K562 (cell line): ENCODE results near the gene APEX2. TPM values are rescaled to one million over a fixed set of nuclear protein-coding genes. Genes with fewer than 3 reads are reported as not detected.

Experiments
- BRF2 ChIP-seq: IDR thresholded peaks from 3 replicates; pipeline ENCODE4 v1.6.1; 2011; ENCODE audit warnings: borderline replicate concordance, mild to moderate bottlenecking; ENCODE audit not compliant: insufficient read length, insufficient read depth
- SNRNP70 ChIP-seq: fragments of 200-400 bp; formaldehyde crosslinking; optimal IDR thresholded peaks from 2 replicates; pipeline ENCODE3; 2017; ENCODE audit warnings: low read depth, low read length
- SP2 ChIP-seq: IDR thresholded peaks from 2 replicates; pipeline ENCODE4 v1.6.1; 2011; ENCODE audit warnings: mild to moderate bottlenecking, low read depth, low read length, moderate library complexity; ENCODE audit not compliant: poor library complexity, severe bottlenecking; ENCODE audit errors: extremely low read depth
- ZKSCAN3 ChIP-seq: fragments of 250-450 bp; sonication (Bioruptor Pico); IDR thresholded peaks from 2 replicates; pipeline ENCODE4 v1.4.0; 2020
- ZNF133 ChIP-seq: fragments of 250-450 bp; sonication (Bioruptor Pico); IDR thresholded peaks from 2 replicates; pipeline ENCODE4 v1.4.0; 2020; ENCODE audit warnings: mild to moderate bottlenecking
- ZNF324 ChIP-seq: fragments of 250-450 bp; sonication (Bioruptor Pico); IDR thresholded peaks from 2 replicates; pipeline ENCODE4 v1.4.0; 2020; ENCODE audit warnings: mild to moderate bottlenecking
- ZNF707 ChIP-seq: fragments of 250-450 bp; sonication (Bioruptor Pico); conservative IDR thresholded peaks from 2 replicates; pipeline ENCODE4 v1.8.0; 2022; ENCODE audit warnings: inconsistent platforms, mild to moderate bottlenecking, moderate library complexity
- polyA plus RNA-seq, 8 experiments: library from polyadenylated mRNA; depleted of rRNA in 4 of 8; stranded (reverse) in 5 of 8; unstranded in 3 of 8; fragments of >200 nt; fragmentation: Nextera tagmentation in 2 of 8; fragmentation: Illumina TruSeq in 1 of 8; extraction: Ambion mirVana in 2 of 8; extraction: Trizol in 1 of 8; gene quantifications; 2 replicates each; pipeline versions ENCODE4 v1.2.1 to v1.2.3, GENCODE V29; 2011 to 2014; ENCODE audit warnings: inconsistent platforms in 1 of 8, missing spikeins in 1 of 8
- total RNA-seq, 7 experiments: library from RNA; depleted of rRNA in 6 of 7; stranded (reverse); fragments of >200 nt in 6 of 7; fragmentation: Illumina TruSeq in 2 of 7; extraction: Trizol in 2 of 7; gene quantifications; 2 replicates each; pipeline versions ENCODE4 v1.2.1 to v1.2.3, GENCODE V29; 2011 to 2021; ENCODE audit warnings: low replicate concordance in 1 of 7
- TF ChIP-seq, protein P1 (sequence below): sonication (generic); formaldehyde crosslinking; IDR thresholded peaks from 2 replicates; pipeline ENCODE4 v1.8.1; 2023; ENCODE audit warnings: missing genetic modification reagents, mild to moderate bottlenecking, borderline replicate concordance
- TF ChIP-seq, protein P2 (sequence below), 3 experiments: fragments of 200-800 bp in 1 of 3; sonication (Bioruptor generic) in 1 of 3; sonication (generic) in 1 of 3; formaldehyde crosslinking in 1 of 3; IDR thresholded peaks; 2 replicates each; pipeline versions ENCODE4 v1.6.1 to v1.8.0; 2016 to 2022; ENCODE audit warnings: mild to moderate bottlenecking in 2 of 3, missing compliant biosample characterization in 2 of 3, missing genetic modification characterization in 2 of 3, missing genetic modification reagents in 1 of 3
- TF ChIP-seq, protein P3 (sequence below): fragments of 250-450 bp; sonication (Bioruptor Pico); IDR thresholded peaks from 2 replicates; pipeline ENCODE4 v1.4.0; 2020; ENCODE audit warnings: mild to moderate bottlenecking, moderate library complexity, borderline replicate concordance
- TF ChIP-seq, protein P4 (sequence below): sonication (generic); formaldehyde crosslinking; IDR thresholded peaks from 2 replicates; pipeline ENCODE4 v1.8.0; 2023; ENCODE audit warnings: mild to moderate bottlenecking, missing genetic modification reagents

Gene APEX2
- total and polyA plus RNA-seq, 9 of the 15 experiments (the other 6 are each of a cell fraction or from before 2014, with no cell fraction given) = 9.4 to 34.2 (median 25.9) TPM

DNA sequence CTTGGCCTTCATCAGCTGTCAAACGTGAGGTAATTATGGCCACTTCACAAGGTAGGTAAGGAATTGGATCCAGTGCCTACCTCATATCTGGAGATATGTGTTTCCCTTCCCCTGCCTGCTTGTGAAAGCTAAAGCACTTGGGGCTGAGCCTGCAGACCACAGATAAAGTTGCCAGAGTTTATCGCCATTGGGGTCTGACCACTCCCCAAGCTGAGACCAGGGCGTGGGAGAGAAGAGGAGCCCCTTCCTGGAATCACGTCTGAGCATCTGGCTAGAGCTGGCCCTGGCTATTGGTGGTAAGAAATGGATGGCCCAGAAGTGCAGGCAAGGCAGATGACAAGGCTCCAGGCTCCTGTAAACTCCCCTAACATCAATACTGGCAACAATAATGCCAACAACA is 27.9 kb downstream of the APEX2 start (continued):
- TF ChIP-seq, protein P1, sequence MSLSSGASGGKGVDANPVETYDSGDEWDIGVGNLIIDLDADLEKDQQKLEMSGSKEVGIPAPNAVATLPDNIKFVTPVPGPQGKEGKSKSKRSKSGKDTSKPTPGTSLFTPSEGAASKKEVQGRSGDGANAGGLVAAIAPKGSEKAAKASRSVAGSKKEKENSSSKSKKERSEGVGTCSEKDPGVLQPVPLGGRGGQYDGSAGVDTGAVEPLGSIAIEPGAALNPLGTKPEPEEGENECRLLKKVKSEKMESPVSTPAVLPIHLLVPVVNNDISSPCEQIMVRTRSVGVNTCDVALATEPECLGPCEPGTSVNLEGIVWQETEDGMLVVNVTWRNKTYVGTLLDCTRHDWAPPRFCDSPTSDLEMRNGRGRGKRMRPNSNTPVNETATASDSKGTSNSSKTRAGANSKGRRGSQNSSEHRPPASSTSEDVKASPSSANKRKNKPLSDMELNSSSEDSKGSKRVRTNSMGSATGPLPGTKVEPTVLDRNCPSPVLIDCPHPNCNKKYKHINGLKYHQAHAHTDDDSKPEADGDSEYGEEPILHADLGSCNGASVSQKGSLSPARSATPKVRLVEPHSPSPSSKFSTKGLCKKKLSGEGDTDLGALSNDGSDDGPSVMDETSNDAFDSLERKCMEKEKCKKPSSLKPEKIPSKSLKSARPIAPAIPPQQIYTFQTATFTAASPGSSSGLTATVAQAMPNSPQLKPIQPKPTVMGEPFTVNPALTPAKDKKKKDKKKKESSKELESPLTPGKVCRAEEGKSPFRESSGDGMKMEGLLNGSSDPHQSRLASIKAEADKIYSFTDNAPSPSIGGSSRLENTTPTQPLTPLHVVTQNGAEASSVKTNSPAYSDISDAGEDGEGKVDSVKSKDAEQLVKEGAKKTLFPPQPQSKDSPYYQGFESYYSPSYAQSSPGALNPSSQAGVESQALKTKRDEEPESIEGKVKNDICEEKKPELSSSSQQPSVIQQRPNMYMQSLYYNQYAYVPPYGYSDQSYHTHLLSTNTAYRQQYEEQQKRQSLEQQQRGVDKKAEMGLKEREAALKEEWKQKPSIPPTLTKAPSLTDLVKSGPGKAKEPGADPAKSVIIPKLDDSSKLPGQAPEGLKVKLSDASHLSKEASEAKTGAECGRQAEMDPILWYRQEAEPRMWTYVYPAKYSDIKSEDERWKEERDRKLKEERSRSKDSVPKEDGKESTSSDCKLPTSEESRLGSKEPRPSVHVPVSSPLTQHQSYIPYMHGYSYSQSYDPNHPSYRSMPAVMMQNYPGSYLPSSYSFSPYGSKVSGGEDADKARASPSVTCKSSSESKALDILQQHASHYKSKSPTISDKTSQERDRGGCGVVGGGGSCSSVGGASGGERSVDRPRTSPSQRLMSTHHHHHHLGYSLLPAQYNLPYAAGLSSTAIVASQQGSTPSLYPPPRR (CRISPR knock-in tag) = no peak
- TF ChIP-seq ZNF133 = no peak
- TF ChIP-seq ZNF707 (CRISPR knock-in tag) = no peak
- TF ChIP-seq, protein P2, sequence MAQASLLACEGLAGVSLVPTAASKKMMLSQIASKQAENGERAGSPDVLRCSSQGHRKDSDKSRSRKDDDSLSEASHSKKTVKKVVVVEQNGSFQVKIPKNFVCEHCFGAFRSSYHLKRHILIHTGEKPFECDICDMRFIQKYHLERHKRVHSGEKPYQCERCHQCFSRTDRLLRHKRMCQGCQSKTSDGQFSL (CRISPR knock-in tag; IDR thresholded peaks at IDR 0.05) = no peak
- TF ChIP-seq, protein P2 (tag; IDR thresholded peaks at IDR 0.05) = no peak
- no peak for TF ChIP-seq BRF2
- no peak for TF ChIP-seq ZKSCAN3 (CRISPR knock-in tag)
- TF ChIP-seq SP2 = no peak
- TF ChIP-seq ZNF324 (CRISPR knock-in tag) = no peak
- TF ChIP-seq SNRNP70 = no peak
- TF ChIP-seq, protein P3, sequence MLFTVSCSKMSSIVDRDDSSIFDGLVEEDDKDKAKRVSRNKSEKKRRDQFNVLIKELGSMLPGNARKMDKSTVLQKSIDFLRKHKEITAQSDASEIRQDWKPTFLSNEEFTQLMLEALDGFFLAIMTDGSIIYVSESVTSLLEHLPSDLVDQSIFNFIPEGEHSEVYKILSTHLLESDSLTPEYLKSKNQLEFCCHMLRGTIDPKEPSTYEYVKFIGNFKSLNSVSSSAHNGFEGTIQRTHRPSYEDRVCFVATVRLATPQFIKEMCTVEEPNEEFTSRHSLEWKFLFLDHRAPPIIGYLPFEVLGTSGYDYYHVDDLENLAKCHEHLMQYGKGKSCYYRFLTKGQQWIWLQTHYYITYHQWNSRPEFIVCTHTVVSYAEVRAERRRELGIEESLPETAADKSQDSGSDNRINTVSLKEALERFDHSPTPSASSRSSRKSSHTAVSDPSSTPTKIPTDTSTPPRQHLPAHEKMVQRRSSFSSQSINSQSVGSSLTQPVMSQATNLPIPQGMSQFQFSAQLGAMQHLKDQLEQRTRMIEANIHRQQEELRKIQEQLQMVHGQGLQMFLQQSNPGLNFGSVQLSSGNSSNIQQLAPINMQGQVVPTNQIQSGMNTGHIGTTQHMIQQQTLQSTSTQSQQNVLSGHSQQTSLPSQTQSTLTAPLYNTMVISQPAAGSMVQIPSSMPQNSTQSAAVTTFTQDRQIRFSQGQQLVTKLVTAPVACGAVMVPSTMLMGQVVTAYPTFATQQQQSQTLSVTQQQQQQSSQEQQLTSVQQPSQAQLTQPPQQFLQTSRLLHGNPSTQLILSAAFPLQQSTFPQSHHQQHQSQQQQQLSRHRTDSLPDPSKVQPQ (CRISPR knock-in tag) = no peak
- TF ChIP-seq, protein P4, sequence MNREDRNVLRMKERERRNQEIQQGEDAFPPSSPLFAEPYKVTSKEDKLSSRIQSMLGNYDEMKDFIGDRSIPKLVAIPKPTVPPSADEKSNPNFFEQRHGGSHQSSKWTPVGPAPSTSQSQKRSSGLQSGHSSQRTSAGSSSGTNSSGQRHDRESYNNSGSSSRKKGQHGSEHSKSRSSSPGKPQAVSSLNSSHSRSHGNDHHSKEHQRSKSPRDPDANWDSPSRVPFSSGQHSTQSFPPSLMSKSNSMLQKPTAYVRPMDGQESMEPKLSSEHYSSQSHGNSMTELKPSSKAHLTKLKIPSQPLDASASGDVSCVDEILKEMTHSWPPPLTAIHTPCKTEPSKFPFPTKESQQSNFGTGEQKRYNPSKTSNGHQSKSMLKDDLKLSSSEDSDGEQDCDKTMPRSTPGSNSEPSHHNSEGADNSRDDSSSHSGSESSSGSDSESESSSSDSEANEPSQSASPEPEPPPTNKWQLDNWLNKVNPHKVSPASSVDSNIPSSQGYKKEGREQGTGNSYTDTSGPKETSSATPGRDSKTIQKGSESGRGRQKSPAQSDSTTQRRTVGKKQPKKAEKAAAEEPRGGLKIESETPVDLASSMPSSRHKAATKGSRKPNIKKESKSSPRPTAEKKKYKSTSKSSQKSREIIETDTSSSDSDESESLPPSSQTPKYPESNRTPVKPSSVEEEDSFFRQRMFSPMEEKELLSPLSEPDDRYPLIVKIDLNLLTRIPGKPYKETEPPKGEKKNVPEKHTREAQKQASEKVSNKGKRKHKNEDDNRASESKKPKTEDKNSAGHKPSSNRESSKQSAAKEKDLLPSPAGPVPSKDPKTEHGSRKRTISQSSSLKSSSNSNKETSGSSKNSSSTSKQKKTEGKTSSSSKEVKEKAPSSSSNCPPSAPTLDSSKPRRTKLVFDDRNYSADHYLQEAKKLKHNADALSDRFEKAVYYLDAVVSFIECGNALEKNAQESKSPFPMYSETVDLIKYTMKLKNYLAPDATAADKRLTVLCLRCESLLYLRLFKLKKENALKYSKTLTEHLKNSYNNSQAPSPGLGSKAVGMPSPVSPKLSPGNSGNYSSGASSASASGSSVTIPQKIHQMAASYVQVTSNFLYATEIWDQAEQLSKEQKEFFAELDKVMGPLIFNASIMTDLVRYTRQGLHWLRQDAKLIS (CRISPR knock-in tag) = no peak
